PC-9 (cell line): ENCODE results near the gene CD300A. TPM values are rescaled to one million over a fixed set of nuclear protein-coding genes. Genes with fewer than 3 reads are reported as not detected.

Source experiments
- BruUV-seq: library from RNA; stranded (reverse); fragments of 400-500 nt; replicated peaks from 2 replicates; lab custom pipeline; 2021; lab: Mats Ljungman, UMichigan
- CTCF ChIA-PET: fragments of 300-600 bp; sonication (Branson Sonifier 250); formaldehyde crosslinking; loops from one replicate; lab custom pipeline; 2022; ENCODE audit warnings: antibody characterized with exemption; lab: Charles Lee
- POLR2A ChIA-PET: fragments of 300-600 bp; sonication (Branson Sonifier 250); formaldehyde crosslinking; loops from one replicate; lab custom pipeline; 2022; ENCODE audit warnings: antibody characterized with exemption; ENCODE audit not compliant: unreplicated experiment; lab: Charles Lee
- DNase-seq, 2 experiments: peaks; one replicate each; pipeline versions ENCODE4 v3.0.0 to v3.0.0-alpha.2; 2015 to 2022; ENCODE audit warnings: mixed read lengths in 1 of 2
- H2AFZ ChIP-seq: fragments of 200-600 bp; sonication (generic); 2 replicates; pipeline ENCODE4 v1.8.1; 2017; ENCODE audit warnings: antibody characterized with exemption
- H3F3A ChIP-seq: fragments of 200-600 bp; sonication (generic); 2 replicates; pipeline ENCODE4 v1.8.1; 2017; ENCODE audit warnings: antibody characterized with exemption, mild to moderate bottlenecking, low read depth; ENCODE audit not compliant: insufficient read depth
- H3K27ac ChIP-seq: fragments of 200-600 bp; sonication (generic); 2 replicates; pipeline ENCODE4 v1.6.1; 2016; ENCODE audit warnings: mixed run types
- H3K27me3 ChIP-seq: fragments of 200-600 bp; sonication (generic); 2 replicates; pipeline ENCODE4 v1.6.1; 2016; ENCODE audit warnings: low read depth, mixed run types; ENCODE audit not compliant: insufficient read depth
- H3K36me3 ChIP-seq: fragments of 200-600 bp; sonication (generic); 2 replicates; pipeline ENCODE4 v1.6.1; 2016; ENCODE audit warnings: low read depth, mixed run types
- H3K4me1 ChIP-seq: fragments of 200-600 bp; sonication (generic); replicated peaks from 2 replicates; pipeline ENCODE4 v1.6.1; 2016; ENCODE audit warnings: mixed run types; ENCODE audit not compliant: insufficient read depth
- H3K4me2 ChIP-seq: fragments of 200-600 bp; sonication (generic); 2 replicates; pipeline ENCODE4 v1.6.1; 2017; ENCODE audit warnings: mixed run types
- H3K4me3 ChIP-seq: fragments of 200-600 bp; sonication (generic); 2 replicates; pipeline ENCODE4 v1.6.1; 2016; ENCODE audit warnings: mixed run types
- H3K79me2 ChIP-seq: fragments of 200-600 bp; sonication (generic); 2 replicates; pipeline ENCODE4 v1.6.1; 2017; ENCODE audit warnings: low read depth, mixed run types
- H3K9me2 ChIP-seq: fragments of 200-600 bp; sonication (generic); 2 replicates; pipeline ENCODE4 v1.8.1; 2017; ENCODE audit warnings: mild to moderate bottlenecking; ENCODE audit not compliant: insufficient read depth
- H3K9me3 ChIP-seq: fragments of 200-600 bp; sonication (generic); 2 replicates; pipeline ENCODE4 v1.8.1; 2016; ENCODE audit warnings: low read depth; ENCODE audit not compliant: insufficient read depth
- H4K20me1 ChIP-seq: fragments of 200-600 bp; sonication (generic); 2 replicates; pipeline ENCODE4 v1.8.1; 2017; ENCODE audit not compliant: insufficient read depth
- EZH2 ChIP-seq: fragments of 200-600 bp; sonication (generic); IDR thresholded peaks from 2 replicates; pipeline ENCODE4 v1.8.0; 2017; ENCODE audit warnings: antibody characterized with exemption, low read depth
- intact Hi-C: fragments of 100-400 bp; cut with micrococcal nuclease; formaldehyde crosslinking; loops from one replicate; pipeline ENCODE4 v1.10.0; 2022; ENCODE audit not compliant: unreplicated experiment
- total RNA-seq: library from RNA; stranded (reverse); gene quantifications from 2 replicates; pipeline ENCODE4 v1.2.3, GENCODE V29; 2021
- TF ChIP-seq, protein P1 (sequence below): fragments of 200-600 bp; sonication (generic); conservative IDR thresholded peaks from 2 replicates; pipeline ENCODE4 v1.6.1; 2017; ENCODE audit warnings: mixed run types, antibody characterized with exemption, mild to moderate bottlenecking, moderate library complexity

The CD300A gene
- total RNA-seq, 1 experiment from 2014 or later: not detected

DNA sequence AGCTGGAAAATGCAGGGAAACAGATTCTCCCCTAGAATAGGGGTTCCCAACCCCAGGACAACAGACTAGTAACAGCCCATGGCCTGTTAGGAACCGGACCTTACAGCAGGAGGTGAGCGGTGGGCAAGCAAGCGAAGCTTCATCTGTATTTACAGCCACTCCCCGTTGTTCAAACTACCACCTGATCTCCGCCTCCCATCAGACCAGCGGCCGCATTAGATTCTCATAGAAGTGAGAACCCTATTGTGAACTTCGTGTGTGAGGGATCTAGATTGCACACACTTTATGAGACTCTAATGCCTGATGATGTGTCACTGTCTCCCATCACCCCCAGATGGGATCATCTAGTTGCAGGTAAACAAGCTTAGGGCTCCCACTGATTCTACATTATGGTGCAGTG is 61.3 kb downstream of the CD300A start:
- no peak for TF ChIP-seq EZH2
- TF ChIP-seq, protein P1, sequence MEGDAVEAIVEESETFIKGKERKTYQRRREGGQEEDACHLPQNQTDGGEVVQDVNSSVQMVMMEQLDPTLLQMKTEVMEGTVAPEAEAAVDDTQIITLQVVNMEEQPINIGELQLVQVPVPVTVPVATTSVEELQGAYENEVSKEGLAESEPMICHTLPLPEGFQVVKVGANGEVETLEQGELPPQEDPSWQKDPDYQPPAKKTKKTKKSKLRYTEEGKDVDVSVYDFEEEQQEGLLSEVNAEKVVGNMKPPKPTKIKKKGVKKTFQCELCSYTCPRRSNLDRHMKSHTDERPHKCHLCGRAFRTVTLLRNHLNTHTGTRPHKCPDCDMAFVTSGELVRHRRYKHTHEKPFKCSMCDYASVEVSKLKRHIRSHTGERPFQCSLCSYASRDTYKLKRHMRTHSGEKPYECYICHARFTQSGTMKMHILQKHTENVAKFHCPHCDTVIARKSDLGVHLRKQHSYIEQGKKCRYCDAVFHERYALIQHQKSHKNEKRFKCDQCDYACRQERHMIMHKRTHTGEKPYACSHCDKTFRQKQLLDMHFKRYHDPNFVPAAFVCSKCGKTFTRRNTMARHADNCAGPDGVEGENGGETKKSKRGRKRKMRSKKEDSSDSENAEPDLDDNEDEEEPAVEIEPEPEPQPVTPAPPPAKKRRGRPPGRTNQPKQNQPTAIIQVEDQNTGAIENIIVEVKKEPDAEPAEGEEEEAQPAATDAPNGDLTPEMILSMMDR: no peak
- DNase-seq: no peak
- no TSS peak for BruUV-seq
- no peaks in the 10 kb centered on the region for H3K9me2 ChIP-seq
- H3K36me3 ChIP-seq: no peaks in the 10 kb centered on the region
- H3K79me2 ChIP-seq: no peaks in the 10 kb centered on the region
- no peak overlapping the region for H3K27ac ChIP-seq
- no peaks in the 10 kb centered on the region for H3K4me1 ChIP-seq
- peaks cover 98% of the 10 kb centered on the region for H3K27me3 ChIP-seq
- no peaks in the 10 kb centered on the region for H3K9me3 ChIP-seq
- H3K4me3 ChIP-seq: no peak overlapping the region
- H4K20me1 ChIP-seq: no peaks in the 10 kb centered on the region
- ChIA-PET CTCF (no interaction called here), POLR2A (no interaction called here)
- H3K4me2 ChIP-seq: no peak overlapping the region
- intact Hi-C loops: no loop called here
- no peak overlapping the region for H2AFZ ChIP-seq
- H3F3A ChIP-seq: no peaks in the 10 kb centered on the region

DNA sequence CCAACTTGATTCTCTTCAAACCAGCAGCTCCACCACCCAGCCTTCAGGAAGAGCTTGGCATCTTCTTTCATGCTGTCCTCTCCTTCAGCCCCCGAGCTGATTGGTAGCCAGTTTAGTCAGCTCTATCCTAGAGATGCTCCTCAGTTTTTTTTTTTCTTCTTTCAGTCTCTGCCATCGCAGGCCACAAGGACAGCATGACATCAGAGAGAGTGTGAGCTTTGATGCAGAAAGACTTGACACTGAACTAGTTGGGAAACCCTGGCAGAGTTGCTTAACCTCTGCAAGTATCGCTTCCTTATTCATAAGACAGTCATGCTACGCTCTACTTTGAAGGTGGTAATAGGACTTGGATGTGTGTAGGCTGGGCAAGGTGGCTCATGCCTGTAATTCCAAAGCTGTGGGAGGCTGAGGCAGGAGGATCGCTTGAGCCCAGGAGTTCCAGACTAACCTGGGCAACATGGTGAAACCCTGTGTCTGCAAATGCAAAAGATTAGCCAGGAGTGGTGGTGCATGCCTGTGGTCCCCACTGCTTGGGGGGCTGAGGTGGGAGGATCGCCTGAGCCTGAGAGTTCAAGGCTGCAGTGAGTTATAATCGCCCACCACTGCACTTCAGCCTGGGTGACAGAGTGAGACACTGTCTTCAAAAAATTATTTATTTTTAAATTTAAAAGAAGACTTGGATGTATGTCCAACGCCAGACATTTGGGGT is 62.2 kb downstream of the CD300A start:
- no peak overlapping the region for H3K4me3 ChIP-seq
- H3K4me2 ChIP-seq: no peak overlapping the region
- intact Hi-C loops: no loop called here
- peaks cover 98% of the 10 kb centered on the region for H3K27me3 ChIP-seq
- ChIA-PET CTCF (no interaction called here), POLR2A (no interaction called here)
- no peak for DNase-seq
- H2AFZ ChIP-seq: no peak overlapping the region
- no peaks in the 10 kb centered on the region for H4K20me1 ChIP-seq
- H3F3A ChIP-seq: no peaks in the 10 kb centered on the region
- TF ChIP-seq, protein P1: no peak
- TF ChIP-seq EZH2: no peak
- BruUV-seq: no TSS peak
- no peak overlapping the region for H3K27ac ChIP-seq
- H3K36me3 ChIP-seq: no peaks in the 10 kb centered on the region
- H3K9me2 ChIP-seq: no peaks in the 10 kb centered on the region
- H3K79me2 ChIP-seq: no peaks in the 10 kb centered on the region
- no peaks in the 10 kb centered on the region for H3K4me1 ChIP-seq
- no peaks in the 10 kb centered on the region for H3K9me3 ChIP-seq

DNA sequence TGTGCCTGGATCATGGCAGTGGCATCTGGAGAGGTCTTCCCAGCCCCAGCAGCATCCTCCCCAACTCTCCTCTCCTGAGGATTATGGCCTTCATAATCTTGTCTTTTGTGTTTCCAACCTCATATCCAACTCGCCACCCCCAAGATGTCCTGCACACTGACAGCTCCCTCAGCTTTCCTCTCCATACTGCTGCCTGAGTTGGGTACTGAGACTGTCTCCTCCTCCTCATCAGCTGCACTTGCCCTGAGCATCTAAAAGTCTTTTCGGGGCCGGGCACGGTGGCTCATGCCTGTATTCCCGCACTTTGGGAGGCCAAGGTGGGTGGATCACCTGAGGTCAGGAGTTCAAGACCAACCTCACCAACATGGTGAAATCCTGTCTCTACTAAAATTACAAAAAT is 62.8 kb downstream of the CD300A start:
- Histone ChIP-seq H3K4me1 (no peaks in the 10 kb centered on the region), H3K4me2 (no peak overlapping the region), H3K27me3 (peaks cover 96% of the 10 kb centered on the region), H3F3A (no peaks in the 10 kb centered on the region), H3K9me3 (no peaks in the 10 kb centered on the region), H3K27ac (no peak overlapping the region), H3K79me2 (no peaks in the 10 kb centered on the region), H3K9me2 (no peaks in the 10 kb centered on the region), H3K4me3 (no peak overlapping the region), H3K36me3 (no peaks in the 10 kb centered on the region), H4K20me1 (no peaks in the 10 kb centered on the region), H2AFZ (no peak overlapping the region)
- DNase-seq: no peak
- ChIA-PET CTCF (no interaction called here), POLR2A (no interaction called here)
- intact Hi-C loops: no loop called here
- BruUV-seq: no TSS peak
- TF ChIP-seq, protein P1: no peak
- TF ChIP-seq EZH2: no peak
